Amygdala (tissue), 56 donors: Measurements from ENCODE around the gene RPS15.

Experiments
- DNase-seq, 56 donors: peaks; one replicate each; lab custom pipeline; 2025; lab: John Stamatoyannopoulos, UW

The RPS15 gene

GRCh38 chr19:1401138-1401888 lies 36.9 kb upstream of the RPS15 start, which contains the start of gene GAMT:
TSS of gene GAMT (minus strand) at chr19:1401542. CDS start at chr19:1401476, 66 bp downstream.
- peak in 29 of 56 donors; percentile 4 to 79 (median 43) for DNase-seq

GRCh38 chr19:1401889-1402217 lies 36.3 kb upstream of the RPS15 start:
- no peak for DNase-seq

GRCh38 chr19:1402411-1403070 lies 35.7 kb upstream of the RPS15 start:
- no peak for DNase-seq

- peak; percentile 81 to 100 (median 95) for DNase-seq
These were observed 31.2 kb upstream of the RPS15 start for GRCh38 chr19:1406774-1407527.

- no peak for DNase-seq
These were observed 30.5 kb upstream of the RPS15 start, which contains the start of gene DAZAP1 for GRCh38 chr19:1407528-1408299. TSS of gene DAZAP1 (plus strand) at chr19:1407586. CDS start at chr19:1407774, 188 bp downstream.

GRCh38 chr19:1408300-1409203 lies 29.6 kb upstream of the RPS15 start:
- peak in 8 of 56 donors; percentile 16 to 40 (median 33) for DNase-seq

GRCh38 chr19:1409204-1410005 lies 28.8 kb upstream of the RPS15 start:
- no peak for DNase-seq

GRCh38 chr19:1410136-1410786 lies 27.9 kb upstream of the RPS15 start:
- no peak for DNase-seq

GRCh38 chr19:1410789-1411188 lies 27.4 kb upstream of the RPS15 start:
- DNase-seq: no peak

GRCh38 chr19:1411255-1412191 lies 26.7 kb upstream of the RPS15 start:
- DNase-seq: peak in 55 of 56 donors; percentile 19 to 98 (median 86)

- no peak for DNase-seq
These were observed 25.8 kb upstream of the RPS15 start for GRCh38 chr19:1412323-1412923.

GRCh38 chr19:1412995-1413800 lies 25.0 kb upstream of the RPS15 start:
- DNase-seq: peak in 1 of 56 donors; percentile 17

GRCh38 chr19:1416014-1416841 lies 22.0 kb upstream of the RPS15 start:
- peak in 3 of 56 donors; percentile 19 to 42 (median 40) for DNase-seq

GRCh38 chr19:1417145-1417544 lies 21.1 kb upstream of the RPS15 start:
- DNase-seq: peak in 13 of 56 donors; percentile 15 to 64 (median 39)
